Measurements from ENCODE around the gene GRAMD2A. TPM values are rescaled to one million over a fixed set of nuclear protein-coding genes. Genes with fewer than 3 reads are reported as not detected.

The GRAMD2A gene
- total and polyA plus RNA-seq, 3 donors from 2014 or later: 0.31 to 3.1 (median 1.4) TPM

- intact Hi-C loops (cut with DNase I; ENCODE audit: low total_unique reads): no loop called here
- H3K27ac ChIP-seq: no peak overlapping the region
Observed at GRCh38 chr15:72176159-72176558, 21.4 kb downstream of the GRAMD2A start.

GRCh38 chr15:72175186-72176044 lies 22.2 kb downstream of the GRAMD2A start:
- Histone ChIP-seq H3K4me3 (no peak overlapping the region), H3K9me3 (no peaks in the 10 kb centered on the region), H3K36me3 (ENCODE audit: low read depth, missing control alignments) (no peaks in the 10 kb centered on the region), H3K4me1 (peaks cover 13% of the 10 kb centered on the region), H3K27ac (no peak overlapping the region), H3K27me3 (no peaks in the 10 kb centered on the region)
- 75 to 87% methylated on average over 15 of the region's 15 CpGs for WGBS, 2 donors
- DNase-seq: no peak
- intact Hi-C loops (cut with DNase I; ENCODE audit: low total_unique reads): no loop called here
- TF ChIP-seq POLR2A (IDR thresholded peaks at IDR 0.05) (no peak), CTCF (IDR thresholded peaks at IDR 0.05) (no peak)

More at GRCh38 chr15:72176159-72176558, 21.4 kb downstream of the GRAMD2A start:
- Histone ChIP-seq H3K4me3 (no peak overlapping the region), H3K27me3 (no peaks in the 10 kb centered on the region), H3K9me3 (no peaks in the 10 kb centered on the region), H3K4me1 (peaks cover 13% of the 10 kb centered on the region), H3K36me3 (ENCODE audit: low read depth, missing control alignments) (no peaks in the 10 kb centered on the region)
- WGBS, 2 donors: 50 to 63% methylated on average over 4 to 6 of the region's 6 CpGs
- peak; percentile 79 for DNase-seq
- TF ChIP-seq CTCF (IDR thresholded peaks at IDR 0.05) (no peak), POLR2A (IDR thresholded peaks at IDR 0.05) (no peak)

GRCh38 chr15:72174551-72175165 lies 22.9 kb downstream of the GRAMD2A start:
- H3K9me3 ChIP-seq: no peaks in the 10 kb centered on the region
- no peaks in the 10 kb centered on the region for H3K27me3 ChIP-seq
- no peaks in the 10 kb centered on the region for H3K36me3 ChIP-seq (ENCODE audit: low read depth, missing control alignments)
- no peak overlapping the region for H3K27ac ChIP-seq
- no peak for TF ChIP-seq POLR2A (IDR thresholded peaks at IDR 0.05)
- no peak for TF ChIP-seq CTCF (IDR thresholded peaks at IDR 0.05)
- no peak overlapping the region for H3K4me3 ChIP-seq
- DNase-seq: no peak
- H3K4me1 ChIP-seq: peaks cover 10% of the 10 kb centered on the region
- intact Hi-C loops (cut with DNase I; ENCODE audit: low total_unique reads): no loop called here
- WGBS, 2 donors: 74 to 77% methylated on average over 4 to 5 of the region's 5 CpGs

GRCh38 chr15:72173864-72174550 lies 23.6 kb downstream of the GRAMD2A start:
- Histone ChIP-seq H3K27me3 (no peaks in the 10 kb centered on the region), H3K36me3 (ENCODE audit: low read depth, missing control alignments) (no peaks in the 10 kb centered on the region), H3K4me1 (peaks cover 12% of the 10 kb centered on the region), H3K9me3 (no peaks in the 10 kb centered on the region), H3K4me3 (no peak overlapping the region), H3K27ac (no peak overlapping the region)
- DNase-seq: no peak
- no peak for TF ChIP-seq CTCF (IDR thresholded peaks at IDR 0.05)
- no peak for TF ChIP-seq POLR2A (IDR thresholded peaks at IDR 0.05)
- intact Hi-C loops (cut with DNase I; ENCODE audit: low total_unique reads): no loop called here
- WGBS, 2 donors: 97 to 98% methylated on average over 12 of the region's 12 CpGs
